Retina (tissue), 1 donor: ENCODE data around the gene DHRS12.
"Not testable (repeated sequence)": the region's sequence is repeated elsewhere in the genome, so short reads cannot be mapped to it uniquely, and the experiment has no call there.

Experiments used
- DNase-seq: peaks from one replicate; pipeline ENCODE4 v3.0.0-alpha.2; 2016

The DHRS12 gene

GRCh38 chr13:51826606-51827005, 22.6 kb upstream of the DHRS12 start:
- DNase-seq = no peak

GRCh38 chr13:51825681-51826254, 21.8 kb upstream of the DHRS12 start:
- DNase-seq = no peak

GRCh38 chr13:51825165-51825592, 21.2 kb upstream of the DHRS12 start:
- DNase-seq = no peak

DNA sequence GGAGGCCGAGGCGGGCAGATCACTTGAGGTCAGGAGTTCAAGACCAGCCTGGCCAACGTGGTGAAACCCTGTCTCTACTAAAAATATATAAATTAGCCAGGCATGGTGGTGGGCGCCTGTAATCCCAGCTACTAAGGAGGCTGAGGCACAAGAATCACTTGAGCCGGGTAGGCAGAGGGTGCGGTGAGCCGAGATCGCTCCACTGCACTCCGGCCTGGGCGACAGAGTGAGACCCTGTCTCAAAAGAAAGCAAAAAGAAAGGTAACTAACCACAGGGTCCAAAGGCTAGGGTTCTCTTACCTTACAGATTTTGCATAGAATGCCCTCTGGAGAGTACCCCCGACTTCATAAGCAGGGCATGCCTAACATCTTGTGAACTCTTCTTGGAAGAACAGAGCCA, 20.7 kb upstream of the DHRS12 start:
- DNase-seq = not testable (repeated sequence)

- DNase-seq = no peak
Measured at GRCh38 chr13:51823863-51824262, 19.9 kb upstream of the DHRS12 start.

DNA sequence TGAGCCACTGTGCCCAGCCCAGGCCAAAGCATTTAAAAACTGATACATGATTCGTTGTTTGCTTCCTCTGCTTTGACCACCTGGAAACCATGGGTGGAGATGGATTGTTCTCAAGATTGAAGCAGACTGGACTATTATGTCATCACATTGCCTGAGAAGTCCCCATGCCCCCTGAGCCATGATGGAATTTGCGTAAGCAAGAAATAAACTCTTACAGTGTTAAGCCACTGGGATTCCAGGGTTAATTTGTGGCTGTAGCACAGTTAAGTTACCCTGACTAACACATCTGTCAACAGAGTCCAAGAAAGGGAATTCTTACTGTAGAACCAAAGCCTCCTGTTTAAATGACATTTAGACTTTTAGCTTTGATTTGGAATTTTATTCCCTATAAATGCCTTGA, 19.4 kb upstream of the DHRS12 start:
- DNase-seq = no peak

GRCh38 chr13:51822106-51822815, 18.3 kb upstream of the DHRS12 start:
- DNase-seq = no peak

GRCh38 chr13:51821606-51822005, 17.6 kb upstream of the DHRS12 start:
- no peak for DNase-seq

DNA sequence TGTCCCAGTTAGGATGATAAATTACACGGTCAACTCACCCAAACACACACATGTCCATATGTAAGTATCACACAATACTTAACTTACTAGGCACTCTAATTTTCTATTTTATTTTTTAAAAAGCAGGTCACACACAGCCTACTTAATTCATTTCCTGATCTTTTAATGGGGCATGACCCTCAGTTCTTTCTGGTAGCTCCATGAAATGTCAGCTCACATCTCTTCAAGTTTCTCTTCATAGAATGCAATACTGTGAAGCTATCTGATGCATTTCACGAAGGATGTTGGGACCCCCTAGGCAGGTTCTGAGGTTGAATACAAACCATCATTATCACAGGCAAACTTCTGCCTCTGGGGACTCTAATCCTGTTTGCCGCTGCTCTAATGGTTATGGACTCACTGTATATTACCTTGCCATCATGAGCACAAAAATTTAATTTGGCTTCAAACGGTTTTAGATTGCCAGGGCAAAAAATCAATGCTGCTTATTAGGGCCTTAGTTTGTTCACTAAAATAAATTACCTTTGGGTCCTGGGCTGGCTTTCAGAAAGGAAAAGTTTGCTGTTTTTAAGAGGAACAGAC, 16.1 kb upstream of the DHRS12 start:
- peak; percentile 71 for DNase-seq

GRCh38 chr13:51819544-51819943, 15.6 kb upstream of the DHRS12 start:
- no peak for DNase-seq

GRCh38 chr13:51818781-51819511, 15.0 kb upstream of the DHRS12 start:
- DNase-seq = no peak

DNA sequence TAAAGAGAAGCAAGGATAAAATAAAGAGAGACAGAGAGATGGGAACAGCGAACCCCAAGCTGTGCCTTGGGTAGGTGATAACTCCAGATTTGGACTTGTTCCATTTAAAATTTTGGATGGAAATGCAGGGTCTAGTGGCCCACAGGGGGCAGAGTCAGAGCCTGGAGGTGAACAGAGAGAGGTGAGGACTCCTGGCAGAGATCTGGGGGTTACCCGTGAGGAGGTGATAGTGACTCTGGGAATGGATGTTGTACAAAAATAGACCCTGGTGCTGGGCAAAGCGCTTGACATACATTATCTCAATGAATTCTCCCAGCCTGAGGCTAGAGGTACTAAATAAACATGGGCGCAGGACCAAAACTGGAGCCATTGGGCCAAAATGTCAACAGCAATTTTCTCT, 14.3 kb upstream of the DHRS12 start:
- no peak for DNase-seq

DNA sequence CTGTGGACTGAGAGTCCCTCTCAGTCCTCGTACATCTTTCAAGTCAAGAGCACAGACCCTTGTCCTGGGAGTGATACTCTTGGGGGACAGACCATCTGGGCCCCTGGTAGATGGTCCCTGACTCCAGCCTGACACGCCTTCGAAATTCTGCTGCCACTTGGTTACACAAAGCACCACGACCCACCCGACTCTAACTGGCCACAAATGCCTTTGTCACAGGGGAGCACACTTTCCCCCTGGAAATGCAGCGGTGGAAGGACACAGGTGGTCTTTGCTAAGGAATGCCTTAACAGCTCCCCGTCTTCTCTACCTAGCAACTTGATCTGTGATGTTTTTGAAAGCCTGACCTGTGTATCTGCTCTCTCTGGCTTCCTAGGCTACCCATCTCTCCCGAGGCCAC, 13.8 kb upstream of the DHRS12 start:
- DNase-seq = no peak

DNA sequence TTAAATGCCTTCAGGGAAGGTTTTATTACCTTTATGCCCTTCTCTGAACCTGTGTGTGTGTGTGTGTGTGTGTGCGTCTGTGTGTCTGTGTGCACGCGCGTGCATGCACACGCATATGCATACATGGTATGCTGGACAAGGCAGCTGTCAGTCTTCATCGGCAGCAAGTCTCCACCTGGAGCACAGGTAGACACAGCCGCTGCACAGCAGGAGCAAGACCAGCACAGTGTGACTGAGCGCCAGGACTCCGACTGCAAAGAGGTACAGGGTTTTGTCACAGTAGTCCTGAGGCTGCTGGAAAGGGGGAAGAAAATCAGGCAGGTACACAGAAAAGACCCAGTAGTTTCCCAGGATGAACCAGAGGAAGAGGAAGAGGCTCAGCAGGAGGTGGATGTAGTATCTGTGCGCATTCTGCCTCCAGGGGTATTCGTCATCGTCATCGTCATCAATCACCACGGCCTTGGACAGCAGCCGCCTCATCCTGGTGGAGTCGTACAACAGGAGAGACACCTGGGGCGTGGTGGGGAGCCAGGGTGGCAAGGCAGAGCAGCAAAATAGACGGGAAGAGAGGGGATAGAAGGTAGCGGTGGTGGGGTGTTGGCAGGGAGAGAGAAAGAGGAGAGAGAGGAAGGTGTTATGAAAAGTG, 12.8 kb upstream of the DHRS12 start:
- DNase-seq = no peak

GRCh38 chr13:51815848-51816247, 11.9 kb upstream of the DHRS12 start:
- no peak for DNase-seq

DNA sequence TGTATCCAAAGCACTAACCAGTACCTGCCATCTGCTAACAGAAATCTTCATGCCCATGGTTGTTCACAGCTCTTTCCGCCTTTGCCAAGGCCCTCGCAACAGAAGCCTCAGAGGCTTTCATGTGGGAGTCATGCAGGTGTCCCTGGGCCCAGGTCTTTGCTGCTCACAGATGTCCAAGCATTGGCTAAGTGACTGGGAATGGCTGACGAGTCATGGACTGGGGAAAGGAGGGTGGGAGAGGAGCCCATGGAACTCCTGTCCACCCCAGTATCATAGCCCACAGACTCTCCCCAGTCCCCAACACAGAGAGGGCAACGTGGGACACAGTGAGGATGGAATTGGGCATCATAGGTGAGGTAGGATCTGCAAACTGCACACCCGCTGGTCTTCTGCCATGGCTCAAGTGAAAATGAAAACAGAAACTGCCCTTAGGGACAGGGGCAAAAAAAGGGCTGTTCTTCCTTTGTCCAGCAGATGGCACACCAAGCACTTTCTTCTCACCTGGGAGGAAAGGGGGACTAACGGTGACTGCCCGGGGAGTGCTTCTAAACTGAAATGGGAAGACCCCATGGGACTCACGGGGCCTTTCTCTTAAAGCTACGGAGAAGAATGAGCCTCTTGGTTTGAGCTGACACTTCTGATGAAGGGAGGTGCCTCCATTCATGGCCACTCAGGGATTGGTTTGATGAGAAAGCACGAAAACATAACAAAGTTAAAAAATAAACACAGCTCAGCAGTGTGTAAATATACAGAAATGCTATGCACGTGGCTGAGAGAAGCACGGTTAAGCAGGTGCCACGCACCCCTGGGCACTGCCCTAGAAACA, 11.1 kb upstream of the DHRS12 start:
- peak; percentile 76 for DNase-seq

- no peak for DNase-seq
Measured at GRCh38 chr13:51814071-51814470, 10.1 kb upstream of the DHRS12 start.

GRCh38 chr13:51811920-51812451, 8.0 kb upstream of the DHRS12 start:
- no peak for DNase-seq

DNA sequence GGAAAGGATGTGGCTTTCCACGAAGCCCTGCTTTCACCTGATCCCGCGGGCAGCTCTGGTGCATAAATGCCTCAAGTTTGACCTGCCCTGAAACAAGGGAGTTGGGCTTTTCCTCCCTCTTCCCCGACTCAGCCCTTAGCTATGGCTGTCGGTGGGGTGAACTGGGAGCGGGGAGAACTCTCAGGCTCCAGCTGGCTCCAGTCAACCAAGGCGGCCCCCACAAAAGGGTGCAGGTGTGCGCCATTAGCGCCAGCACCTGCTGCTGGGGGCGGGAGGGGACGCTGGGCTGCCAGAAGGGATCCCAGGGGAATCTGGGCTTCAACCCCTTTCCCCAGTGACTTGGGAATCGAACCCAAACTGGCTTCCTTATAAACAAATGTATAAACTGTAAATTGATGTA, 7.1 kb upstream of the DHRS12 start:
- DNase-seq = no peak

DNA sequence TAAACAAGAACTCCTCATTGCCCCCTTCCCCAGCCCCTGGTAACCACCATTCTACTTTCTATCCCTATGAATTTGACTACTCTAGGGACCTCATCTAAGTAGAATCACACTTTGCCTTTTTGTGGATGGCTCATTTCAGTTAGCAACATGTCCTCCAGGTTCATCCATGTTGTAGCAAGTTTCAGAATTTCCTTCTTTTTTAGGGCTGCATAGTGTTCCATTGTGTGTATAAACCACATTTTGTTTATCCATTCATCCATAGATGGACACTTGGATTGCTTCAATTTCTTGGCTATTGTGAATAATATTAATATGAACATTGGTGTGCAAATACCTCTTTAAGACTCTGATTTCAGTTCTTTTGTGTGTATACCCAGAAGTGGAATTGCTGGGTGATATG, 4.8 kb upstream of the DHRS12 start:
- DNase-seq = no peak

GRCh38 chr13:51807041-51807440, 3.1 kb upstream of the DHRS12 start:
- DNase-seq = no peak

- no peak for DNase-seq
Measured at GRCh38 chr13:51806566-51806965, 2.6 kb upstream of the DHRS12 start.
